ENCODE results near the gene IRF2BPL. TPM values are rescaled to one million over a fixed set of nuclear protein-coding genes. Genes with fewer than 3 reads are reported as not detected.

Gene IRF2BPL
- total RNA-seq, 1 experiment from 2014 or later, result 24.7 TPM

DNA sequence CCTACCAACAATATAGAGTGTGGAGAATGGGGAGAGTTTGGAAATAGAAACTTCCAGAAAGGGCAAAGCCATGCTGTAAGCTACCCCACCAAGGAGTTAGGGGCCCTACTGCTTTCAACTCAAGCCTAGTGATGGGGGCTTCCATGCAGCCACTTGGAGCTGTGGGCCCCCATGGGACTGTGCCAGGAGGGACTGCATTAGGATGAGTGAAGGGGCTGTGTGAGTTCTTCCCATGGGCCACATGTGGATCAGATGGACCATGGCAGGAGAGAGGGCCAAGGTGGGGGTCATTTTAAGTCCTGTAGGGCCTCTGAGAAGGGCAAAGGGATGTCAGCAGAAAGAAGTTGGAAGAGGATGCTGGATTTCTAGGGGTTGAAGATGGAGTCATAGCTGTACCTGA is 46.5 kb upstream of the IRF2BPL start:
- H3K4me1 Mint-ChIP-seq (ENCODE audit: low read depth, unreplicated experiment), result no peaks in the 10 kb centered on the region
- no peaks in the 10 kb centered on the region for H3K9me3 ChIP-seq
- H3K27me3 Mint-ChIP-seq (ENCODE audit: insufficient read depth, unreplicated experiment), result no peaks in the 10 kb centered on the region
- no peaks in the 10 kb centered on the region for H3K4me1 ChIP-seq
- no peak overlapping the region for H3K4me3 ChIP-seq (ENCODE audit: low read depth, low read length)
- H3K36me3 Mint-ChIP-seq (ENCODE audit: insufficient read depth, unreplicated experiment), result no peaks in the 10 kb centered on the region
- no peak overlapping the region for H3K27ac Mint-ChIP-seq (ENCODE audit: unreplicated experiment)
- TF ChIP-seq, protein P1, sequence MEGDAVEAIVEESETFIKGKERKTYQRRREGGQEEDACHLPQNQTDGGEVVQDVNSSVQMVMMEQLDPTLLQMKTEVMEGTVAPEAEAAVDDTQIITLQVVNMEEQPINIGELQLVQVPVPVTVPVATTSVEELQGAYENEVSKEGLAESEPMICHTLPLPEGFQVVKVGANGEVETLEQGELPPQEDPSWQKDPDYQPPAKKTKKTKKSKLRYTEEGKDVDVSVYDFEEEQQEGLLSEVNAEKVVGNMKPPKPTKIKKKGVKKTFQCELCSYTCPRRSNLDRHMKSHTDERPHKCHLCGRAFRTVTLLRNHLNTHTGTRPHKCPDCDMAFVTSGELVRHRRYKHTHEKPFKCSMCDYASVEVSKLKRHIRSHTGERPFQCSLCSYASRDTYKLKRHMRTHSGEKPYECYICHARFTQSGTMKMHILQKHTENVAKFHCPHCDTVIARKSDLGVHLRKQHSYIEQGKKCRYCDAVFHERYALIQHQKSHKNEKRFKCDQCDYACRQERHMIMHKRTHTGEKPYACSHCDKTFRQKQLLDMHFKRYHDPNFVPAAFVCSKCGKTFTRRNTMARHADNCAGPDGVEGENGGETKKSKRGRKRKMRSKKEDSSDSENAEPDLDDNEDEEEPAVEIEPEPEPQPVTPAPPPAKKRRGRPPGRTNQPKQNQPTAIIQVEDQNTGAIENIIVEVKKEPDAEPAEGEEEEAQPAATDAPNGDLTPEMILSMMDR (IDR thresholded peaks at IDR 0.05; ENCODE audit: insufficient read depth in 1 of 2, low read depth in 1 of 2, low read length in 1 of 2, severe bottlenecking in 1 of 2, unreplicated experiment in 1 of 2), result no peak
- ChIA-PET CTCF (interaction anchor here (0.7 kb wide), 1 partner anchor 241 kb away, joined by 3 read pairs; no protein-coding TSS in a partner anchor), POLR2A (no interaction called here)
- H3K36me3 ChIP-seq (ENCODE audit: control insufficient read depth, insufficient read depth, low read length), result no peaks in the 10 kb centered on the region
- no peak for DNase-seq
- BruUV-seq (replicated peaks), result no TSS peak
- intact Hi-C loops (cut with micrococcal nuclease; ENCODE audit: unreplicated experiment), result no loop called here
- no peak overlapping the region for H3K4me3 Mint-ChIP-seq (ENCODE audit: unreplicated experiment)
- H3K27me3 ChIP-seq (replicated peaks; ENCODE audit: control insufficient read depth, insufficient read depth, low read length), result no peaks in the 10 kb centered on the region
- no peaks in the 10 kb centered on the region for H3K9me3 Mint-ChIP-seq (ENCODE audit: unreplicated experiment)

DNA sequence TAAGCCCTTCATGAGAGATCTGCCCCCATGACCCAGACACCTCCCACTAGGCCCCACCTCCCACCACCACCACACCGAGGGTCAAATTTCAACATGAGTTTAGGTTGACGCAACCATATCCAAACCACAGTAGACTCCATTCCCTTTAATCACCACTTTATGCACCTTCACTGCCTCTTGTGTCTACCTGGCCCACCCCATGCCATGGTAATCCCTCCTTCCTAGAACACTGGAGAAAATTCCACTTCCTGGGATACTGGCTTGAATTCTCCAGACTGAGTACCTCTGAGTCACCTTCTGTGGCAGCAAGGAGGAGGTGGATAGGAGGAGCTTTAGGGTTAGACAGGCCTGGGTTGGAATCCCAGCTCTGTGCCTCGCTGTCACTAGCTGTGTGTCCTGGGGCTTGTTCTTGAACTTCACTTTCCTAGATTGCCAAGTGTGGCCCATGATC is 43.5 kb upstream of the IRF2BPL start:
- CTCF ChIA-PET, result interaction anchor here (3.9 to 5.7 kb wide), 2 partner anchors 13 to 198 kb away, joined by 23 to 144 read pairs; no protein-coding TSS in a partner anchor
- POLR2A ChIA-PET, result no interaction called here
- BruUV-seq (replicated peaks), result no TSS peak
- Histone ChIP-seq H3K4me1 (no peaks in the 10 kb centered on the region), H3K9me3 (no peaks in the 10 kb centered on the region), H3K36me3 (ENCODE audit: control insufficient read depth, insufficient read depth, low read length) (no peaks in the 10 kb centered on the region), H3K27me3 (replicated peaks; ENCODE audit: control insufficient read depth, insufficient read depth, low read length) (no peaks in the 10 kb centered on the region), H3K4me3 (ENCODE audit: low read depth, low read length) (no peak overlapping the region)
- H3K27ac Mint-ChIP-seq (ENCODE audit: unreplicated experiment), result no peak overlapping the region
- intact Hi-C loops (cut with micrococcal nuclease; ENCODE audit: unreplicated experiment), result no loop called here
- TF ChIP-seq, protein P1 (IDR thresholded peaks at IDR 0.05; ENCODE audit: insufficient read depth in 1 of 2, low read depth in 1 of 2, low read length in 1 of 2, severe bottlenecking in 1 of 2, unreplicated experiment in 1 of 2), result no peak
- no peaks in the 10 kb centered on the region for H3K4me1 Mint-ChIP-seq (ENCODE audit: low read depth, unreplicated experiment)
- no peak for DNase-seq
- no peaks in the 10 kb centered on the region for H3K27me3 Mint-ChIP-seq (ENCODE audit: insufficient read depth, unreplicated experiment)
- no peaks in the 10 kb centered on the region for H3K36me3 Mint-ChIP-seq (ENCODE audit: insufficient read depth, unreplicated experiment)
- no peak overlapping the region for H3K4me3 Mint-ChIP-seq (ENCODE audit: unreplicated experiment)
- H3K9me3 Mint-ChIP-seq (ENCODE audit: unreplicated experiment), result no peaks in the 10 kb centered on the region

DNA sequence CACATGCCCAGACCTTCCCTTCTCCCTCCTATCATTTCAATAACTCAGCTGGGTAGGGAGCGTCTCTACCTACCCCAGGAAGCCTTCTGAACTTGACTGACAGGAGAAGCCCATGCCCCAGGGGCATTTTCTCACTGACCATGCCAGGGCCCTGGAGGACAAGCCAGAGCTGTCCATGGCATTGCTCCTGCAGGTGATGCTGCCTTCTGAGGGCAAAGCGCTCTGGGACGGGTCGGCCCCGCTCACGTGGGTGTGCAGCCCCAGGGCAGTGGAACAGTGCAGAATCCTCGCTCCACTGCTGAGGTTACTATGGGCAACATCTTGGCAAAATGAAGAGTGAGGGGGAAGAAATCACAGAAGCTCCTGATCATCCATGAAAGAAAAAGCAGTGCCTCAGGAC is 41.0 kb upstream of the IRF2BPL start:
- intact Hi-C loops (cut with micrococcal nuclease; ENCODE audit: unreplicated experiment), result loop anchor here (2.0 kb wide), 1 partner anchor 47 kb away; no protein-coding TSS in a partner anchor
- POLR2A ChIA-PET, result no interaction called here
- H3K4me3 ChIP-seq (ENCODE audit: low read depth, low read length), result no peak overlapping the region
- TF ChIP-seq, protein P1 (IDR thresholded peaks at IDR 0.05; ENCODE audit: insufficient read depth in 1 of 2, low read depth in 1 of 2, low read length in 1 of 2, severe bottlenecking in 1 of 2, unreplicated experiment in 1 of 2), result no peak
- H3K27me3 Mint-ChIP-seq (ENCODE audit: insufficient read depth, unreplicated experiment), result no peaks in the 10 kb centered on the region
- DNase-seq, result no peak
- no peaks in the 10 kb centered on the region for H3K36me3 ChIP-seq (ENCODE audit: control insufficient read depth, insufficient read depth, low read length)
- H3K9me3 Mint-ChIP-seq (ENCODE audit: unreplicated experiment), result no peaks in the 10 kb centered on the region
- no peak overlapping the region for H3K27ac Mint-ChIP-seq (ENCODE audit: unreplicated experiment)
- no peaks in the 10 kb centered on the region for H3K27me3 ChIP-seq (replicated peaks; ENCODE audit: control insufficient read depth, insufficient read depth, low read length)
- no peaks in the 10 kb centered on the region for H3K4me1 Mint-ChIP-seq (ENCODE audit: low read depth, unreplicated experiment)
- no peaks in the 10 kb centered on the region for H3K36me3 Mint-ChIP-seq (ENCODE audit: insufficient read depth, unreplicated experiment)
- H3K9me3 ChIP-seq, result no peaks in the 10 kb centered on the region
- CTCF ChIA-PET, result interaction anchor here (1.4 to 5.7 kb wide), 5 partner anchors 10 to 196 kb away, joined by 3 to 144 read pairs (median 9); partner anchors contain the start of gene CIPC
- no TSS peak for BruUV-seq (replicated peaks)
- no peaks in the 10 kb centered on the region for H3K4me1 ChIP-seq
- no peak overlapping the region for H3K4me3 Mint-ChIP-seq (ENCODE audit: unreplicated experiment)
